ENCODE measurements around the gene SH3GL1.

- TF ChIP-seq CTCF (IDR thresholded peaks at IDR 0.05; ENCODE audit: low read length) (no peak), EZH2 (IDR thresholded peaks at IDR 0.05; ENCODE audit: borderline replicate concordance, low read length) (no peak)
Observed at GRCh38 chr19:4368128-4368820, 32.1 kb downstream of the SH3GL1 start.
